Tibial artery (tissue), 4 donors: ENCODE data around the gene DLX1.
A peak's percentile ranks its signal among the peaks of the same experiment; 100 is the strongest.

ENCODE experiments used
- DNase-seq, 2 donors: peaks; one replicate each; pipeline ENCODE4 v3.0.0-alpha.2; 2019
- H3K27ac ChIP-seq, 2 donors: fragments of 200-600 bp; sonication (generic) in 1 of 2; 1 replicate in 1 of 2; 2 replicates in 1 of 2; pipeline ENCODE4 v1.5.1; 2018 to 2019; ENCODE audit warnings: mild to moderate bottlenecking in 1 of 2
- H3K27me3 ChIP-seq, 2 donors: fragments of 200-600 bp; sonication (generic) in 1 of 2; one replicate each; pipeline versions ENCODE4 v1.5.1 to v1.6.0; 2016 to 2019
- H3K36me3 ChIP-seq, 3 donors: fragments of 200-600 bp; sonication (generic) in 2 of 3; one replicate each; pipeline ENCODE4 v1.5.1; 2016 to 2019; ENCODE audit warnings: mild to moderate bottlenecking in 2 of 3
- H3K4me1 ChIP-seq, 4 donors: fragments of 200-600 bp; sonication (generic) in 2 of 4; 1 replicate in 3 of 4; 2 replicates in 1 of 4; pipeline ENCODE4 v1.5.1; 2016 to 2019
- H3K4me3 ChIP-seq, 2 donors: fragments of 200-600 bp; sonication (generic) in 1 of 2; 1 replicate in 1 of 2; 2 replicates in 1 of 2; pipeline ENCODE4 v1.5.1; 2018 to 2019; ENCODE audit warnings: mild to moderate bottlenecking in 2 of 2
- H3K9me3 ChIP-seq, 3 donors: fragments of 200-600 bp; sonication (generic) in 1 of 3; one replicate each; pipeline ENCODE4 v1.5.1; 2016 to 2019
- intact Hi-C: fragments of 100-400 bp; cut with DNase I; formaldehyde crosslinking; loops from one replicate; pipeline ENCODE4 v1.15.0; 2023; ENCODE audit warnings: low total_unique reads
- TF ChIP-seq, protein P1 (sequence below), 2 experiments: fragments of 200-600 bp in 1 of 2; fragments of 450-650 bp in 1 of 2; IDR thresholded peaks; one replicate each; pipeline ENCODE4 v1.5.1; 2017 to 2019; ENCODE audit warnings: antibody characterized with exemption in 2 of 2, mild to moderate bottlenecking in 1 of 2, moderate library complexity in 1 of 2

DLX1 gene

GRCh38 chr2:172100080-172100934 lies 15.0 kb downstream of the DLX1 start:
- no peaks in the 10 kb centered on the region for H3K9me3 ChIP-seq
- H3K27ac ChIP-seq = no peak overlapping the region
- TF ChIP-seq, protein P1, sequence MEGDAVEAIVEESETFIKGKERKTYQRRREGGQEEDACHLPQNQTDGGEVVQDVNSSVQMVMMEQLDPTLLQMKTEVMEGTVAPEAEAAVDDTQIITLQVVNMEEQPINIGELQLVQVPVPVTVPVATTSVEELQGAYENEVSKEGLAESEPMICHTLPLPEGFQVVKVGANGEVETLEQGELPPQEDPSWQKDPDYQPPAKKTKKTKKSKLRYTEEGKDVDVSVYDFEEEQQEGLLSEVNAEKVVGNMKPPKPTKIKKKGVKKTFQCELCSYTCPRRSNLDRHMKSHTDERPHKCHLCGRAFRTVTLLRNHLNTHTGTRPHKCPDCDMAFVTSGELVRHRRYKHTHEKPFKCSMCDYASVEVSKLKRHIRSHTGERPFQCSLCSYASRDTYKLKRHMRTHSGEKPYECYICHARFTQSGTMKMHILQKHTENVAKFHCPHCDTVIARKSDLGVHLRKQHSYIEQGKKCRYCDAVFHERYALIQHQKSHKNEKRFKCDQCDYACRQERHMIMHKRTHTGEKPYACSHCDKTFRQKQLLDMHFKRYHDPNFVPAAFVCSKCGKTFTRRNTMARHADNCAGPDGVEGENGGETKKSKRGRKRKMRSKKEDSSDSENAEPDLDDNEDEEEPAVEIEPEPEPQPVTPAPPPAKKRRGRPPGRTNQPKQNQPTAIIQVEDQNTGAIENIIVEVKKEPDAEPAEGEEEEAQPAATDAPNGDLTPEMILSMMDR (IDR thresholded peaks at IDR 0.05) = no peak
- peaks cover 0 to 76% (median 70%) of the 10 kb centered on the region in 4 donors for H3K4me1 ChIP-seq
- DNase-seq = no peak
- no peaks in the 10 kb centered on the region for H3K36me3 ChIP-seq
- H3K27me3 ChIP-seq = peaks cover 15 to 100% of the 10 kb centered on the region in 2 donors
- intact Hi-C loops = loop anchor here (10.0 kb wide), 2 partner anchors 286 to 396 kb away; no protein-coding TSS in a partner anchor
- no peak overlapping the region for H3K4me3 ChIP-seq

DNA sequence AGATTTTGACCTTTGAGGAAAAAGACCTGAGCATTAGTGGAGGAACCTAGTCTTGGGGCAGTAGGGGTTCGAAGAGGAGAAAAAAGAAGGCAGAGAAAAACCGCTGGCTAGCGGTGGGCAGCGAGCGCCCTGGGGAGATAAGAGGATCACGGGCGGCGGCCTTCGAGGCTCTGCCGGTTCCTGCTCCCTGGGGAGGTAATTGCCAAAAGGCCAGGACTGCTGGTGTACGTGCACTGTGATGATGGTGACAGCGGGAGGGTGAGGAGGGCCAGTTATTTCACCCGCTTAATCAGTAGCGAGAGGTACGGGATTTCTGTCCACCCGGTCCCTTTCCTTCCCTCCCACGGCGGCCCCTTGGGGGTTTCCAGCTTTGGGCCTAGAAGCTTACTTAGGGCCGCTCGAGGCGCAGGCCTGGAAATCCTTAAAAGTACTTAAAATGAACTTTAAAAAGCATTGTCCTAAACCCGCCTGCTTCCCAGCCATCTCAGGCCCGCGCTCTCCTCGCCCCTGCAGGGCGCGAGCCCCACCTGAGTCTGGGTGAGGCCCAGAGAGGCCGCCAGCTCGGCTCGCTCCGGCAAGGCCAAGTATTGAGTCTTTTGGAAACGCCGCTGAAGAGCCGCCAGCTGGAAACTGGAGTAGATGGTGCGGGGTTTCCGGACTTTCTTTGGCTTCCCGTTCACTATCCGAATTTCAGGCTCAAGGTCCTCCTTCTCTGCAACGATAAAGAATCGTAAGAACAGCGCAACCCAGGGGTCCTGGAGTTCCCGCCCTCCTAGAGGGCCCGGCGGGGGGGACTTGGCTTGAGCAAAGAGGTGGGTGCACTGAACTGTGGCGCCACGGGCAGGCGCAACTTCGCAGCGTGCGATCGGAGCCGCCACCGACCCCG lies 15.9 kb downstream of the DLX1 start:
- TF ChIP-seq, protein P1 (IDR thresholded peaks at IDR 0.05) = no peak

DNA sequence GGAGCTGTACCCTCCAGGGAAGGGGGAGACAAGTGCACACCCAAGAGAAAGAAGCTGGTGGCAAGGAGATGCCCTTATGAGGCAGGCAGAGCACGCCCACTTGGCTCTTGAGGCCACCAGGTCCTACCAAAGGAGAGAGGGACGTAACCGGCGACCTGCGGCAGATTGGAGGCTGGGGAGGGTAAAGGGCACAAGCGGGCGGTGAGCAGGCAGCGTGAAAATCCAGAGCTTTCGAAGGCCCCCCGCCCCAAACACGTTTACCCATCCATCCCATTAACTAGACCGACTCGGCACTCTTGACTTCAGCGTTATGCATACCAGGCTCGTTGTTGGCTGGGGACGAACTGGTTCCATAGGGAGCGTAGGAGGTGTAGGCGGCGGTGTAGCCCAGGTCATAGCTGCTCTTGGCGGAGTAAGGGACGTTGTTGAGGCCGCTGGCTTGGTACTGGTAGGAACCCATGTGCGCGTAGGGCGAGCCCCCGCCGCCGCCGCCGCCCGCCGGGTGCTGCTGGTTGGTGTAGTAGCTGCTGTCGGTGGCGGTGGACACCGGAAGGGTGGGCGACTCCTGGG lies 16.6 kb downstream of the DLX1 start:
- TF ChIP-seq, protein P1 (IDR thresholded peaks at IDR 0.05) = no peak

More for the DNA sequence above, 15.9 kb downstream of the DLX1 start:
- H3K9me3 ChIP-seq = no peaks in the 10 kb centered on the region
- H3K4me1 ChIP-seq = peaks cover 0 to 74% (median 65%) of the 10 kb centered on the region in 4 donors
- intact Hi-C loops = loop anchor here (10.0 kb wide), 2 partner anchors 286 to 396 kb away; no protein-coding TSS in a partner anchor
- H3K27me3 ChIP-seq = peaks cover 15 to 100% of the 10 kb centered on the region in 2 donors
- DNase-seq = no peak
- no peaks in the 10 kb centered on the region for H3K36me3 ChIP-seq
- no peak overlapping the region for H3K4me3 ChIP-seq
- H3K27ac ChIP-seq = no peak overlapping the region

GRCh38 chr2:172102391-172103359 lies 17.4 kb downstream of the DLX1 start, which contains the start of gene DLX2:
Gene DLX2, minus strand, starts transcription at chr2:172102900. Its CDS starts 362 bp downstream, at chr2:172102538.
- H3K27ac ChIP-seq = no peak within 1 kb of the TSS
- H3K4me1 ChIP-seq = peaks cover 0 to 67% (median 58%) of the 10 kb centered on the region in 4 donors
- peak; percentile 69 to 73 for DNase-seq
- H3K4me3 ChIP-seq = peak within 1 kb of the TSS; percentile 41 to 54
- H3K27me3 ChIP-seq = peaks cover 15 to 100% of the 10 kb centered on the region in 2 donors
- H3K9me3 ChIP-seq = no peaks in the 10 kb centered on the region
- no peaks in the 10 kb centered on the region for H3K36me3 ChIP-seq
- intact Hi-C loops = loop anchor here (10.0 kb wide), 2 partner anchors 288 to 398 kb away; no protein-coding TSS in a partner anchor
- TF ChIP-seq, protein P1 (IDR thresholded peaks at IDR 0.05) = no peak

More for the DNA sequence above, 16.6 kb downstream of the DLX1 start:
- Histone ChIP-seq H3K27me3 (peaks cover 15 to 100% of the 10 kb centered on the region in 2 donors), H3K27ac (no peak overlapping the region), H3K9me3 (no peaks in the 10 kb centered on the region), H3K36me3 (no peaks in the 10 kb centered on the region), H3K4me1 (peaks cover 0 to 74% (median 63%) of the 10 kb centered on the region in 4 donors), H3K4me3 (peak overlapping the region; percentile 41 to 54)
- DNase-seq = no peak
- intact Hi-C loops = loop anchor here (10.0 kb wide), 2 partner anchors 287 to 397 kb away; no protein-coding TSS in a partner anchor
